Measurements from ENCODE around the gene CRB2.

DNA sequence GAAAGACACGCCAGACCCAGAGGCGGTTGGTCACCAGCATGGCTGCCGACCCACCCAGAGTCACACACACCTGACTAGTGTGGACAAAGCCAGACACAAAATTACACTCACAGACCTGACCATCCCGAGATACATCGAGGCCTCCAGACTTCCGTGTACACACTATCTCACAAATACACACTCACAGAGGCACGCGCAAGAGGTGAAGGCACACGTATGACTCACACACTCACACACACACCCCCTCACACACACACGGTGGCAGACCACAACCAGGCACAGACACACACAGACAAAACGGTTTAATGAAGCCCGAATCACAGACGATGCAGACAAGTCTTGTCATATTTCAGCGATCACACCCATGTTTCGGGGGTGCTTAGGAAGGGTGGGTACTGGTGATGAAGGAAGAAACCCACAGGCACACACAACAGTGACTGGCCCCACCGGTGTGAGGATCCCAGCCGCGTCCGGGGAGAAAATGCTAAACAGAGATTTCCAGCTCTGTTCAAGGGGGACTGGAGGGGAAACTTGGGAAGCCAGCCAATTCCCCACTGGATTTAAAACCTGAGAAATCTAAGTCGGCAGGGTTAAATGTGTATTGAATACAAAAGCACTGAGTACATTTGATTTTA is 51.3 kb downstream of the CRB2 start:
- no peak for TF ChIP-seq FOXK2 (IDR thresholded peaks at IDR 0.05)
- TF ChIP-seq FOXM1 (IDR thresholded peaks at IDR 0.05; ENCODE audit: borderline replicate concordance) = no peak
- TF ChIP-seq ELF4 (IDR thresholded peaks at IDR 0.05) = no peak
- no peak for TF ChIP-seq SP1 (IDR thresholded peaks at IDR 0.05)
- no peak for TF ChIP-seq HDGF (IDR thresholded peaks at IDR 0.05; ENCODE audit: borderline replicate concordance)
- no peak for TF ChIP-seq PKNOX1 (IDR thresholded peaks at IDR 0.05)
- no peak for TF ChIP-seq ARNT (IDR thresholded peaks at IDR 0.05)
